ENCODE data around the gene TM4SF4. TPM values are rescaled to one million over a fixed set of nuclear protein-coding genes. Genes with fewer than 3 reads are reported as not detected.

TM4SF4 gene, protein sequence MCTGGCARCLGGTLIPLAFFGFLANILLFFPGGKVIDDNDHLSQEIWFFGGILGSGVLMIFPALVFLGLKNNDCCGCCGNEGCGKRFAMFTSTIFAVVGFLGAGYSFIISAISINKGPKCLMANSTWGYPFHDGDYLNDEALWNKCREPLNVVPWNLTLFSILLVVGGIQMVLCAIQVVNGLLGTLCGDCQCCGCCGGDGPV
- 0.16 TPM in 1 of 2 replicates, not detected in the other for total RNA-seq

DNA sequence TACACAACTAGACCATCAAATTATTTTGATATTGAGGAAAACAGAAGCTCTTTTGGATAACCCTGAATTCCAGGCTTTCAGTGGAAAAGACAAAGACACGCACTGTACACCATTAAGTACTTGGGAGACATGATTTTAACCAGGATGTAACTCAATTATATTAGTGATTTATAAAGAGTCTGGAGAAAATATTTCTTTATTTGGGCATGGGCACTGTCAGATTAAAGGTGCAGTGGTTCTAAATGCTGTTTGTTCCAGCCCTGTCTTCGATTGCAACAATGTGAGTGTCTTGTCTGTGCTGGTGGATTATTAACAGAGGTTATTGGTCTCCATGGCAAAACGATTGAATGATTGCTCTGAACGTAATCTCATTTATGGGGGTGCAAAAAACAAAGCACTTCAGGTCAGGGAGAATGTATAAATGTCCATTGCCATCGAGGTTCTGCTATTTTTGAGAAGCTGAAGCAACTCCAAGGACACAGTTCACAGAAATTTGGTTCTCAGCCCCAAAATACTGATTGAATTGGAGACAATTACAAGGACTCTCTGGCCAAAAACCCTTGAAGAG, at the start of gene TM4SF4:
TSS of gene TM4SF4 (plus strand) at position 448 of the 568 bp plus-strand sequence. CDS start 181 bp downstream, outside the sequence.

Other genes starting within 250 kb of the TM4SF4 start
- gene TM4SF18, start 141.1 kb upstream of the TM4SF4 start, total RNA-seq: under 0.01 TPM in 1 of 2 replicates, not detected in the other
- gene TM4SF1, start 97.0 kb upstream of the TM4SF4 start, total RNA-seq: 59.8 and 183 TPM in 2 replicates
- 23.2 and 28.6 TPM in 2 replicates for gene WWTR1, start 183.3 kb downstream of the TM4SF4 start, total RNA-seq

Measured in bronchial smooth muscle cell (primary cell).